ENCODE measurements around the gene ANKRD27. TPM values are rescaled to one million over a fixed set of nuclear protein-coding genes. Genes with fewer than 3 reads are reported as not detected.

Gene ANKRD27
- total and polyA plus RNA-seq, 2 experiments from 2014 or later = 24.3 to 32.6 TPM

GRCh38 chr19:32615569-32615968 lies 59.4 kb downstream of the ANKRD27 start:
- Histone ChIP-seq H3K4me3 (no peak overlapping the region), H2AFZ (no peak overlapping the region), H3K79me2 (no peaks in the 10 kb centered on the region), H3K9me2 (replicated peaks; ENCODE audit: insufficient read depth) (no peaks in the 10 kb centered on the region), H3K4me1 (ENCODE audit: insufficient read depth) (no peaks in the 10 kb centered on the region), H3K36me3 (replicated peaks; ENCODE audit: insufficient read depth, low read depth) (no peaks in the 10 kb centered on the region), H3K9me3 (ENCODE audit: low read depth) (no peaks in the 10 kb centered on the region), H3K4me2 (no peak overlapping the region), H4K20me1 (ENCODE audit: insufficient read depth, poor library complexity, severe bottlenecking) (no peaks in the 10 kb centered on the region), H3K27ac (no peak overlapping the region), H3K27me3 (no peaks in the 10 kb centered on the region)
- WGBS (ENCODE audit: low lambda C conversion rate, missing lambda C conversion rate) = 90% methylated on average over 11 of the region's 11 CpGs
- TF ChIP-seq CTCF (IDR thresholded peaks at IDR 0.05; ENCODE audit: poor library complexity) (no peak), EZH2phosphoT487 (IDR thresholded peaks at IDR 0.05; ENCODE audit: low read depth, severe bottlenecking, unreplicated experiment) (no peak), EZH2 (IDR thresholded peaks at IDR 0.05; ENCODE audit: borderline replicate concordance) (no peak)
- DNase-seq (ENCODE audit: low spot score) = no peak

- 94% methylated on average over 7 of the region's 7 CpGs for WGBS (ENCODE audit: low lambda C conversion rate, missing lambda C conversion rate)
These were observed 60.1 kb downstream of the ANKRD27 start for GRCh38 chr19:32614916-32615315.

GRCh38 chr19:32613008-32613407 lies 62.0 kb downstream of the ANKRD27 start:
- Histone ChIP-seq H3K4me3 (no peak overlapping the region), H2AFZ (no peak overlapping the region), H3K27ac (no peak overlapping the region), H3K36me3 (replicated peaks; ENCODE audit: insufficient read depth, low read depth) (no peaks in the 10 kb centered on the region), H3K9me3 (ENCODE audit: low read depth) (no peaks in the 10 kb centered on the region), H3K79me2 (no peaks in the 10 kb centered on the region), H3K4me1 (ENCODE audit: insufficient read depth) (no peaks in the 10 kb centered on the region), H4K20me1 (ENCODE audit: insufficient read depth, poor library complexity, severe bottlenecking) (no peaks in the 10 kb centered on the region), H3K4me2 (no peak overlapping the region), H3K9me2 (replicated peaks; ENCODE audit: insufficient read depth) (no peaks in the 10 kb centered on the region), H3K27me3 (no peaks in the 10 kb centered on the region)
- TF ChIP-seq CTCF (IDR thresholded peaks at IDR 0.05; ENCODE audit: poor library complexity) = no peak
- no peak for TF ChIP-seq EZH2 (IDR thresholded peaks at IDR 0.05; ENCODE audit: borderline replicate concordance)
- no peak for TF ChIP-seq EZH2phosphoT487 (IDR thresholded peaks at IDR 0.05; ENCODE audit: low read depth, severe bottlenecking, unreplicated experiment)
- no peak for DNase-seq (ENCODE audit: low spot score)
- WGBS (ENCODE audit: low lambda C conversion rate, missing lambda C conversion rate) = 76% methylated on average over 4 of the region's 4 CpGs

More at GRCh38 chr19:32614916-32615315, 60.1 kb downstream of the ANKRD27 start:
- Histone ChIP-seq H3K9me3 (ENCODE audit: low read depth) (no peaks in the 10 kb centered on the region), H3K4me2 (no peak overlapping the region), H4K20me1 (ENCODE audit: insufficient read depth, poor library complexity, severe bottlenecking) (no peaks in the 10 kb centered on the region), H3K79me2 (no peaks in the 10 kb centered on the region), H3K27me3 (no peaks in the 10 kb centered on the region), H3K9me2 (replicated peaks; ENCODE audit: insufficient read depth) (no peaks in the 10 kb centered on the region), H3K4me1 (ENCODE audit: insufficient read depth) (no peaks in the 10 kb centered on the region), H3K4me3 (no peak overlapping the region), H3K36me3 (replicated peaks; ENCODE audit: insufficient read depth, low read depth) (no peaks in the 10 kb centered on the region), H2AFZ (no peak overlapping the region), H3K27ac (no peak overlapping the region)
- TF ChIP-seq EZH2phosphoT487 (IDR thresholded peaks at IDR 0.05; ENCODE audit: low read depth, severe bottlenecking, unreplicated experiment) = no peak
- TF ChIP-seq EZH2 (IDR thresholded peaks at IDR 0.05; ENCODE audit: borderline replicate concordance) = no peak
- TF ChIP-seq CTCF (IDR thresholded peaks at IDR 0.05; ENCODE audit: poor library complexity) = no peak
- DNase-seq (ENCODE audit: low spot score) = no peak

- Histone ChIP-seq H3K79me2 (no peaks in the 10 kb centered on the region), H3K4me3 (no peak overlapping the region), H4K20me1 (ENCODE audit: insufficient read depth, poor library complexity, severe bottlenecking) (no peaks in the 10 kb centered on the region), H3K9me3 (ENCODE audit: low read depth) (no peaks in the 10 kb centered on the region), H2AFZ (no peak overlapping the region), H3K9me2 (replicated peaks; ENCODE audit: insufficient read depth) (no peaks in the 10 kb centered on the region), H3K27ac (no peak overlapping the region), H3K36me3 (replicated peaks; ENCODE audit: insufficient read depth, low read depth) (no peaks in the 10 kb centered on the region), H3K27me3 (no peaks in the 10 kb centered on the region), H3K4me2 (no peak overlapping the region), H3K4me1 (ENCODE audit: insufficient read depth) (no peaks in the 10 kb centered on the region)
- no peak for TF ChIP-seq EZH2 (IDR thresholded peaks at IDR 0.05; ENCODE audit: borderline replicate concordance)
- no peak for TF ChIP-seq EZH2phosphoT487 (IDR thresholded peaks at IDR 0.05; ENCODE audit: low read depth, severe bottlenecking, unreplicated experiment)
- no peak for TF ChIP-seq CTCF (IDR thresholded peaks at IDR 0.05; ENCODE audit: poor library complexity)
- no peak for DNase-seq (ENCODE audit: low spot score)
- 90% methylated on average over 5 of the region's 5 CpGs for WGBS (ENCODE audit: low lambda C conversion rate, missing lambda C conversion rate)
These were observed 63.8 kb downstream of the ANKRD27 start for GRCh38 chr19:32611161-32611560.

All from hepatocyte (in vitro differentiated cells).